Measurements from ENCODE around the gene SH3BP5.

The SH3BP5 gene

DNA sequence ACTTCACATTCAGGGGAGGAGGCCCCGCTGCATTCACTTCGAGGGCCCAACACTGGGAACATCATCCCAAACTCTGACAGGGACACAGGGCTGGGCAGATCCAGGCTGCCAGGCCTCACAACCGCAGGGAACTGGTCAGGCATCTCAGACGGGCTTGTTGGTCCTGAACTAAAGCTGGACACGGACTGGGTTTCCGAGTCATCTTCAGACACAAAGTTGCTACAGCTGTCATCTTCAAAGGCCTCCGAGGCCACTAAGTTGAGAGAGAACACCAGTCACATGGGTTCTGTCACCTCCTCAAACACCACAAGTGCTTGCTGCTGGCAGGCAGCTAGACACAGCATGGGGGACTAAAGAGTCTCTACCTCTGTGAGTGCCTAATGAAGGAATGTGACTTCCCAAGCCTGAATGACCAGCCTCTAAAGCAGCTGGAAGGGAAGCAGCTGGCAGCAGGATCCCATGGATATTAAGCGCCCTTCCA lies 75.5 kb downstream of the SH3BP5 start:
- FAIRE-seq (no peak), DNase-seq (ENCODE audit: low spot score) (no peak)

DNA sequence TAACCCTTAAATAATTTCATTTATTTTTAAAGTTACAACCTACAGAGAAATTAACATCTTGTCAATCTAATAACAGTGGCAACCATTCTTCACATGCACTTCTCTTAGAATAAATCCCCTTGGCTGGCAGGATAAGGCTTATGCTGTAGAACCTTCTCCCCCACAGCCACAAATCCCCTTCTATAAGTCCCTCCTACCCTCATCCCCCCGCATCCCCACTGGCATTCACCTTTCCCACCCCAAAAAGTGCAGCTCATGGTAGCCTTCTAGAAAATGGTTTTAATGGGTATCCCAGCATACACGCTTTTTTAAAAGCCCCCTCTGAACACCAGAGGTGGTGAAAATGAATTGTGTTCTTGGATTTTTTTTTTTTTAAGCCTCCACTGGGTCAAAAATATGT lies 77.2 kb downstream of the SH3BP5 start:
- FAIRE-seq: no peak

DNA sequence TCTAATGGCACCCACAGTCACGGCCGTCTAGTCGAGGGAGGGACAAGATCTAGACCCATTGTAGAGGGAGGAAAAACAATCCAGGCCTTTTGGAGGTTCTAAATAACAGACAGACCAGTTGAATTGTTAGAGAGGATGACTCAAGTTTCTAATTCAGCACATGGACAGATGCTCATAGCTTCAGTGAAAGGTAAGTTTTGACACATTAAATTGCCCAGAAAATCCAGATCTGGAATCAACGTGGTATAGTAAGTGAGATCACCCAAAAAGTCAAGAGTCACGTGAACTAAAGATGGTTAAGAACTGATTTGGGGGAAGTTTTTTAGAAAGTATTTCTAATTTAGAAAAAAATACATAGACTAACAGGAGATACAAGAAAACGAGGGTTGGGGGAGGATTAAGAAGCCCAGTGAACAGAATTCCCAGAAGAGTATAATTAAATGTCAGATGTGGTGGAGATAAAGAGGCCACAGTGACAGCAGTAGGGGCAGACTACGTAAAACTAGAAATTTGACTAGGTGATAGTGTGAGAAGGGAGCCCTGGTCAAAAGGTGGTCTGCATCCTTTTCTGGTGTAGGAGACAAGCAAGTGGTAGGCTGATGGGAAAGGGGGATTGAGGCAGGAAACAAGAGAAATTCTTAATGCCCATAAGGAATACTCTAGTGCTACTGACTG lies 79.2 kb downstream of the SH3BP5 start:
- no peak for FAIRE-seq

More for the DNA sequence above, 77.2 kb downstream of the SH3BP5 start:
- no peak for DNase-seq (ENCODE audit: low spot score)

DNA sequence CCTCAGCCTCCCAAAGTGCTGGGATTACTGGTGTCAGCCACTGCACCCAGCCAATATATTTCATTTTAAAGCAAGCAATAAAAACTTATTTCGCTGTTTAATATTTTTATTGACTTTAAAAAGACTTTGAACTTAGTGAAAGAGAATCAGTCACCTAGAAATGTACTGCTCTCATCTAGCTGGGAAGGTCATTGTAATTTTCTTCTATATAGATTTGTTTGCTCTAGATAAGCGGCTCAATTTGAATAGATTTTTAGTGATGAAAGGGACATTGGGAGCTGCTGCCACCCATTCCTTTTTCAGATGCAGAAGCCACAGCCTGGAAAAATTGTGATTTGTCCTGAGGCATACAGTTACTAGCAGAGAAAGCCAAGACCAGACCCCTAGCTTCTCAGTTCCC lies 86.2 kb downstream of the SH3BP5 start:
- no peak for FAIRE-seq
- DNase-seq (ENCODE audit: low spot score): no peak

More for the DNA sequence above, 79.2 kb downstream of the SH3BP5 start:
- no peak for DNase-seq (ENCODE audit: low spot score)

DNA sequence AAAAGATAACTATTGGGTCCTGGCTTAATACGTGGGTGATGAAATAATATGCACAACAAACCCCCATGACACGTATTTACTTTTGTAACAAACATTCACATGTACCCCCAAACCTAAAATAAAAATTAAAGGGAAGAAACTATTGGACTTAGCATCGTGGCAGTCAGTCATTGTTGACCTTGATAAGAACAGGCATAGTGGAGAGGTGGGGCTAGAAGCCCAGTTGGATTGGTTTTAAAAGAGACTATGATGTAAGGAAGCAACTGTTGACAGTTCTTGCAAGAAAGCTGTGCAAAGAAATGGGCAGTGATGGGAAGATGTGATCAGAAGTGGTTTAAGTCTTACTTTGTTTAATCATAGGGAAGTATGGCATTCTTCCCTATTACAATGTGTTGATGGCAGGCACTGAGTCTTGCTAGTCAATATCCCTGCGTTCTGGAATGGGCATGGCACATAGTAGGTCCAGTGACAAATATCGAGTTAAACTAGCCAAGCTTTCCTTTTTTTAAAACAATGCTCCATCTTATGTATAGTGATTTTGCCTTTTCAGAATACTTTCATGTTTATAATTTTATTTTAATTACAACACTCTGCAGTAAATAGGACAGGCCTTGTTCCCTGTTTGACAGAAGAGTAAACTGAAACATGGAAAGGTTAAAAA lies 88.4 kb downstream of the SH3BP5 start:
- FAIRE-seq: no peak
- no peak for DNase-seq (ENCODE audit: low spot score)

DNA sequence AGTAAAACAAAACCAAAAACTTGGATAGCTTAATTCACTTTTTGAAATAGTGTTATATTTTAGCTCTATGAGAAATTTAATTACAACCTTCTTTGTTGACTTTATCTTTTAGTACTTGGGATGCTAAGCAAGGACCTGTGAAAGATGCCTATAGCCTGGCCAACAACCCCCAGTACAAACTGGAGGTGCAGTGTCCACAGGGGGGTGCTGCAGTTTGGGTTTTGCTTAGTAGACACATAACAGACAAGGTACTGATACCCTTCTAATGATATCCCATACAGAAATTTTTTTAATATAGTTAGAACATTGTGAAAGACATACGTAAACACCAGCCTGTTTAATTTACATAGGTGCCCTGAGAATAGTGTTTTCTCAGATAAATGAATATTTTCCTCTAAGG lies 91.0 kb downstream of the SH3BP5 start:
- FAIRE-seq (no peak), DNase-seq (ENCODE audit: low spot score) (peak; percentile 23)

DNA sequence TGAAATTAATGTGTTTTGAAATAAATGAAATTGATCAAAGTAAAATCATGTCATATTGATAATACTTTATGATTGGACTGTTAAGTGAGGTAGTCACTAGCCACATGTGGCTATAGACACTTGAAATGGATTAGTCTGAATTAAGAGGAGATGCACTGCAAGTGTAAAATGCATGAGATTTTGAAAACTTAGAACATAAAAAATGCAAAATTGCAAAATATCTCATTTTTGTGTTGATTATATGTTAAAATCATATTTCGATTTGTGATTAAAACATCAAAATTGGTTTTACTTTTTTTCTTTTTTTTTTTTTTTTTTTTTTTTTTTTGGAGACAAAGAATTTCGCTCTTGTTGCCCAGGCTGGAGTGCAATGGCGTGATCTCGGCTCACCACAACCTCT lies 103.1 kb downstream of the SH3BP5 start:
- DNase-seq (ENCODE audit: low spot score): no peak
- FAIRE-seq: no peak

DNA sequence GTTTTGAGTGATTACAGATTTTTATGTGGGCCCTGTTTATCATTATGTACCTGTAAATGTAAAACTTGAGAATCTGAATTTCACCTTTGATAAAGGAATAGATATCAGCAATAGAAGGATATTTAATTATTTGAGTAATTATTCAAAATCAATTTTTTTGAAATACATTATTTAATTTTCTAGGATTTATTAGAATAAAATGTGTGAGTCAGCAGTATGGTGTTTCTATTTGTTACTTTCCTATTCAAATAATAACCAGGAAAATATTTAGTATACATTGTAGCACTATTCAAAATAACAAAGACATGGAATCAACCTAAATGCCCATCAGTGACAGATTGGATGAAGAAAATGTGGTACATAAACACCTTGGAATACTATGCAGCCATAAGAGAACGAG lies 104.2 kb downstream of the SH3BP5 start:
- no peak for DNase-seq (ENCODE audit: low spot score)
- no peak for FAIRE-seq

DNA sequence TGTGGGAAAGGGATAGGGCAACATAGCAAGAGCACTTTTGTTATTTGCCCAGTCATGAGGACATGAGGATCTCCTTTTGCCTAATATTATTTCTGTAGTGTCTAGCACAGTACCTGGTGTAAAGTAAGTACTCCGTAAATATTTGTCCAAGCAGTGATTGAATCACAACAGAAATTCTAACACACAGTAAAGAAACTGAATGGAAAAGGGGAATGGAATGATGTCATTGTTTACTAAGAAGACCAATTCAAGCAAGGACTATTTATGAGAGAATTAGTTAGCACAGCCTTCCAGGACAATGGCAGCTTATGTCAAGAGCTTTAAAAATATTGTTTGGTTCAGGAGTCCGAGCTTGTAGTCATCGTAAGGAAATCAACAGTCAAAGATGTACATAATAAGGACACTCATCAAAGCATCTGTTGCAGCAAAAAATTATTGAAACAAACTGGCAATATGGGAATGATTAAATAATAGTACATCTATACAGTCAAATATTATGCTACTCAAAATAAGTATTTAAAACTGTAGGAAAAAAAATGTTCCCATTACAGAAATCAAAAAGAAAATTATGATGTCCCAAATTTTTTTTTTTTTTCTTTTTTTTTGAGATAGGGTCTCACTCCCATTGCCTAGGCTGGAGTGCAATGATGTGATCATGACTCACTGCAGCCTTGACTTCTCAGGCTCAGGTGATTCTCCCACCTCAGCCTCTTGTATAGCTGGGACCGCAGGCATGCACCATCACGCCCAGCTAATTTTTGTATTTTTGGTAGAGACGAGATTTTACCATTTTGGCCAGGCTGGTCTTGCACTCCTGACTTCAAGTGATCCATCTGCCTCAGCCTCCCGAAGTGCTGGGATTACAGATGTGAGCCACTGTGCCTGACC lies 108.5 kb downstream of the SH3BP5 start:
- DNase-seq (ENCODE audit: low spot score) (no peak), FAIRE-seq (no peak)

DNA sequence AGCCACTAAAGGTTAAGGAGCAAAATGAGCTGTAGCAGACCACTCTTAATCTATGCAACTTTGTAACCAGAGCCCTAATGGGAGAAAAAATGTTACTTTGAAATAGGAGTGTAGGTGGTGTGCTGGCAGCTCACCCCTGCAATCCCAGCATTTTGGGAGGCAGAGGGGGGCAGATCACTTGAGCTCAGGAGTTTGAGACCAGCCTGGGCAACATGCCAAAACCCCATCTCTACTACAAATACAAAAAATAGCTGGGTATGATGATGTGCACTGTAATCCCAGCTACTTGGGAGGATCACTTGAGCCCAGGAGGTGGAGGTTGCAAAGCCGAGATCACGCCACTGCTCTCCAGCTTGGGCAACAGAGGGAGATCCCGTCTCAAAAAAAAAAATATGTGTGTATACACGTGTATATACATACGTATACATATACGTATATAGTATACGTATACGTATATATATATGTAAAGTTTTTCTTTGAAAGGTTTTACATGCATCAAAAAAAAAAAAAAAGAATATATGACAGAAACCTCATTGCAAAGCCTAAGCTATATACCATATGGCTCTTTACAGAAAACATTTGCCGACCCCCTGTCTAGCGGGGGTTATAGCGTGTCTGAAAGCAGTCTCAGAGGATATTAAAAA lies 110.7 kb downstream of the SH3BP5 start:
- FAIRE-seq: no peak
- DNase-seq (ENCODE audit: low spot score): no peak

DNA sequence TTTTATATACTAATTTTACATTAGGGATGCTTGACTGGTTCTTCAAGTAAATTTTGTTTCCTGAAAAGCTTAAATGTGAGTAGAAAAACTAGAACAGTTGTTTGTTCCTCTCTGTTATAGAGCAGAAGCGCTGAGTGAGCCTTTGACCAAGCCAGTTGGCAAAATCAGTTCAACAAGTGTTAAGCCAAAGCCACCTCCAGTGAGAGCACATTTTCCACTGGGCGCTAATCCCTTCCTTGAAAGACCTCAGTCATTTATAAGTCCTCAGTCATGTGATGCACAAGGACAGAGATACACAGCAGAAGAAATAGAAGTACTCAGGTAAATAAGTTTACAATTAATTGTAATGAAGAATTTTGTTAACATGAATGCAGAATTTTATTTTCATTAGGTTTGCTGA lies 111.7 kb downstream of the SH3BP5 start:
- FAIRE-seq (no peak), DNase-seq (ENCODE audit: low spot score) (no peak)

DNA sequence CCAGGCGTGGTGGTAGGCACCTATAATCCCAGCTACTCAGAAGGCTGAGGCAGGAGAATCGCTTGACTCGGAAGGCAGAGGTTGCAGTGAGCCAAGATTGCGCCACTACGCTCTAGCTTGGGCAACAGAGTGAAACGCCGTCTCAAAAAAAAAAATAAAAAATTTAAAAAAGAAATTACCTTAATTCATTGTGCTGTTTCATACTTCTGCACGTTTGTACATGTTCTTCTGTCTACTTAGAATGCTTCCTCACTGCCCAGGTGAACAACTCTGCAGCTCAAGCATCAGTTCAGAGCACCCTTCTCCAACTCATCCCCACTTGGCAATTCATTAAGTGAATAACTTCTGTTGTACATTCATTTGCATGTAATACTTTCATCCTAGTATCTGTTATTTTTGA lies 112.3 kb downstream of the SH3BP5 start:
- DNase-seq (ENCODE audit: low spot score) (no peak), FAIRE-seq (no peak)

DNA sequence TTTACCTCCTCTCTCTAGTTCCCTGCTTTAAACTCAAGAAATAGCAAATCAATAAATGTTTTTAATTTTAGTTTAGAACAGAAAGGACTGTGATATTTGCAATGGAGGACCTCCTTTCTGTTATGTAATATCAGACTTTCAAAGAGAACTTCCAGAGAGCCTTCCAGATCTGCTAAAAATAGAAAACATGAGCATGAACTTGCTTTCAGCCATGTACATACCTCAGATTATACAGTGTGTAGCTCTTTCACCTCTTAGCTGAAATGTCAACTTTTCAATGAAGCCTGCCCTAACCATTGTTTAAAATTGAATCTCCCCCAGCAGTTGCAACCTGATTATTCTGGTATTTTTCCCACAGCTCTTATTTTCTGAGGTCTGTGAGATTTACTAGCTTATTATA lies 113.7 kb downstream of the SH3BP5 start:
- DNase-seq (ENCODE audit: low spot score) (no peak), FAIRE-seq (no peak)

DNA sequence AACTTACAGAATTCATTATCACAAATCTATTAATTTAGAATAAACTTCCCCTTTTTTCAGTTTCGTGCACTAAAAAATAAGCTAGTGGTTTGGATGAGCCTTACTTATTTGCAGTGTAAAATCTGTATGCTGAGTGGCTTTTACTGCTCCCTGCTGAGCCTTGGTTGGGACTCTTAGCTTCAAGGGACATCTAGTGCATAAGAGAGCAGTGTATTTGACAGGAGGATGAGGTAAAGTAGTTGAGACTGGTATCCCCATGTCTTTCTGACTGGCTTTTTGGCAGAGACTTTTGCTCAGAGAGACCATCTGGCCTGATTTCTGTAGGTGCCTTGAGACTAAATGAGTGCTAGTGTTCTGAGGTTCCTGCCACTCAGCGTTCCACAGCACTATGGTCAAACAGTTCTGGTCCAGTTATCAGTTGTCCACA lies 114.5 kb downstream of the SH3BP5 start:
- FAIRE-seq (no peak), DNase-seq (ENCODE audit: low spot score) (no peak)

DNA sequence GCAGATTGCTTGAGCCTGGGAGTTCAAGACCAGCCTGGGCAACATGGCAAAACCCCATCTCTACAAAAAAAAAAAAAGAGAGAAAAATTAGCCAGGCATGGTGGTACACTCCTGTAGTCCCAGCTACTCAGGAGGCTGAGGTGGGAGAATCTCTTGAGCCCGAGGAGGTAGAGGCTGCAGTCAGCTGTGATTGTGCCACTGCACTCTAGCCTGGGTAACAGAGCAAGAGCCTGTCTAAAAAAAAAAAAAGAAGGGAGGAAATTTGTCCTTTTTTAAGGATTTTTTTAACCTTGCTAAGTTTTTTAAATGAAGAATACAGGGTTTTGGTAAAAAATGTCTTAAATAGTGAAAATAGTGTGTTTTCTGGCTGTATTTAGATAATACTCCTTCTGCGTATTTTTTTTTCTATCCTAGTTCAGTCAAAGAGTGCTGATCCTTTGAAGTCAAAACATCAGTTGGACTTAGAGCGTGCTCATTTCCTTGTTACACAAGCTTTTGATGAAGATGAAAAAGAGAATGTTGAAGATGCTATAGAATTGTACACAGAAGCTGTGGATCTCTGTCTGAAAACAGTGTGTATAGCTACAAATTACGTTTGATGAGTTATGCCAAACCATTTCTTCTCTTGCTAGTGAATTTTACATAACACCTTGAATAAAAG lies 115.2 kb downstream of the SH3BP5 start:
- FAIRE-seq: no peak
- no peak for DNase-seq (ENCODE audit: low spot score)

DNA sequence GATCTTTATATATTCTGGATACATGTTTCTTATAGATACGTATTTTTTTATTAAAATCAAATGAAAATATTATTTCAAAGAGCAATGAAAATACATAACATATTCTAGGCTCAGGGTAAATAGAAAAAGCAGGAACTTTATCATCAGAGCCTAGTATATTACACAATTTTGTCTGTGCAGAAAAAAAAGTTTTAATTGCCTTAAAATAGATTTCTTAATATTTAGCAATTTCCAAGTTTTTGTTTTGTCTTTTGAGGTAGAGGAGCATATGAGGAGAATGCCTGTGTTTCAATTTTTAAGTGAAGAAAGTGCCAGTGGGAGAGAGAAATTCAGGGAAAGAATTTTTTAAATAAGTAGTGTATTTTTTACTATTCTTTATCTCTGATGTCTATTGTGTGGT lies 115.9 kb downstream of the SH3BP5 start:
- FAIRE-seq (no peak), DNase-seq (ENCODE audit: low spot score) (no peak)

DNA sequence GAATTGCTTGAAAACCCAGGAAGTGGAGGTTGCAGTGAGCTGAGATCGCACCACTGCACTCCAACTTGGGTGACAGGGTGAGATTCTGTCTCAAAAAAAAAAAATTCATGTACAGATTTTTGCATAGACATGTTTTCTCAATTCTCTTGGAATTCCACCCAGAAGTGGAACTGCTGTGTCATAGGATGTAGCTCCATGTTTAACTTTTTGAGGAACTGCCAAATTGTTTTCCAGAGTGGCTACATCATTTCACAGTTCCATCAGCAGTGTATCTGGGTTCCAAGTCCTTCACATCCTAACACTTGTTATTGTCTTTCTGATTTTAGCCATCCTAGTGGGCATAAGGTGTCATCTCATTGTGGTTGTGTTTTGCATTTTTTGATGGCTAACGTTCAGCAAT lies 116.4 kb downstream of the SH3BP5 start:
- FAIRE-seq: no peak
- DNase-seq (ENCODE audit: low spot score): no peak

DNA sequence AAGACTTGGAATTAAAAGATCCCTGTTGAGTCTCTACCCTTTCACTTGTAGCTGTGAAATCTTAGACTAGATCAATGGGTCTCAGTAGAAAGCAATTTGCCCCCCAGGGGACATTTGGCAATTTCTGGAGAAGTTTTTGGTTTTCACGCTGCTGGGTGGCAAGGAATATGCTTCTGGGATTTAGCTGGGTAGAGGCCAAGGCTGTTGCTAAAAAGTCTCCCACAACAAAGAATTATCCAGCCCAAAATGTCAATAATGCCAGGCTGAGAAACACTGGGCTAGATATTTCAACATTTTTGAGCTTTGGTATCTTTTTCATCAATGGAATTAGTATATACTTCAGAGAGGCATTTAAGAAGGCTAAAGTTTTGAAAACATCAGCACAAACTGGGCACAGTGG lies 117.6 kb downstream of the SH3BP5 start:
- no peak for DNase-seq (ENCODE audit: low spot score)
- no peak for FAIRE-seq

DNA sequence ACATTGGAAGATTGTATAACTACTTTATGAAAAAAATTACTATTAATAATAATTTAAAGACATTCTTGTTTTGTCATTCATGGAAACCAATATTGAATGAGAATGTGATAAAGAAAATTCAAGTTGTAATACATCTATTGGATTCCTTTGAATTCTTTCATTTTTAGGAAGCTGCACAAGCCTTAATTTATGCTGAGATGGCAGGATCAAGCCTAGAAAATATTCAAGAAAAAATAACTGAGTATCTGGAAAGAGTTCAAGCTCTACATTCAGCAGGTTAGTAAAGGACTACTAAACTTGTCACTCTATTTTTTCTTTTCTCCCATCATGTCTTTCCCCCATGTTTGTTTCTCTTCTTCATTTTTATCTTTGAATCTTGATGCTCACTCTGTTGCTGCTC lies 120.4 kb downstream of the SH3BP5 start:
- DNase-seq (ENCODE audit: low spot score) (no peak), FAIRE-seq (no peak)

DNA sequence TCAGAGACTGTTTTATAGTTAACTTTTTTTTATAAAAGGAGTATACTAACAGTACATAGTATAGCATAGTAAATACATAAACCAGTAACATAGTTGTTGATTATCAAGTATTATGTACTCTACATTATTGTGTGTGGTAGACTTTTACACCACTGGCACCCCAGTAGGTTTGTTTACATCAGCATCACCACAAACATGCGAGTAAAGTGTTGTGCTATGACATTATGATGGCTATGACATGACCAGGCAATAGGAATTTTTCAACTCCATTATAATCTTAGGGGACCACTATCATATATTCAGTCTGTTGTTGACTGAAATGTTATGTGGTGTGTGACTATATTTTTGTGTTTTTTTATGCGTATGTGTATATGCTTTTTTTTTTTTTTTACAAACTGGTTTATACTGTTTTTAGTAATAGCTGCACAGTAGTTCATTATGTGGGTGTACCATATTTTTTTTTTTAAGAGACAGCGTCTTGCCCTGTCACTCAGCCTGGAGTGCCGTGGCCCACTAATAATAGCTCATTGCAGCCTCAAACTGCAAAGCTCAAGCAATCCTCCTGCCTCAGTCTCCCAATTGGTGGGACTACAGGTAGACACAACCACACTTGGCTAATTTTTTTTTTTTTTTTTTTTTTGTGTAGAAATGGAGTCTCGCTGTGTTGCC lies 124.4 kb downstream of the SH3BP5 start:
- no peak for DNase-seq (ENCODE audit: low spot score)
- FAIRE-seq: no peak
